GM12892 (cell line): ENCODE results near the gene ANKRD24.

Experiments
- POLR2A ChIP-seq: IDR thresholded peaks from 2 replicates; pipeline ENCODE4 v1.6.1; 2011; ENCODE audit warnings: low read depth, low read length, control low read depth
- TAF1 ChIP-seq: IDR thresholded peaks from 2 replicates; pipeline ENCODE4 v1.6.1; 2011; ENCODE audit warnings: low read depth, mild to moderate bottlenecking, control low read depth, low read length, borderline replicate concordance

- TF ChIP-seq POLR2A (no peak), TAF1 (no peak)
Measured at GRCh38 chr19:4228765-4229178, 46.3 kb downstream of the ANKRD24 start.
